GOT3 (cell line): ENCODE measurements around the gene GPR183.
"Not testable (repeated sequence)": the region's sequence is repeated elsewhere in the genome, so short reads cannot be mapped to it uniquely, and the experiment has no call there.

Experiments used
- DNase-seq: peaks from one replicate; lab custom pipeline; 2025; ENCODE audit warnings: mixed read lengths; lab: John Stamatoyannopoulos, UW

Gene GPR183

DNA sequence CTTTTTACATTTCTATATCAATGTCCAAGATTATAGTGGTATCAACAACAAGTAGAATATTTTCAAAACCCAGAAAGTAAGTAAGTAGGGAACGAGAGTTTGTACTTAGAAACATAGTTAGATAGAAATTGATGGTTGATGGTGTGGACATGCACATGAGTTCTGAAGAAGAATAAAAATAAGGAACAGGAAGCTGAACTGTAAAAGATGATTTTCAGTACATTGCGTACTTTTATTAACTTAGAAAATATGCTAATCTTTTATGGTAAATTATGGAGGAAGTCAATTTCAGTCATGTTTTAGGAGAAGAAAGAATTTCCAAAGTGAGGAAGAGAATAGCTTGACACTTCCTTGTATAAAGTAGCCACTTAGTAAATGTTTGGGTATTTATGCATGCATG is 36.7 kb downstream of the GPR183 start:
- no peak for DNase-seq

- DNase-seq, result no peak
Observed at GRCh38 chr13:99269627-99270241, 37.5 kb downstream of the GPR183 start.

DNA sequence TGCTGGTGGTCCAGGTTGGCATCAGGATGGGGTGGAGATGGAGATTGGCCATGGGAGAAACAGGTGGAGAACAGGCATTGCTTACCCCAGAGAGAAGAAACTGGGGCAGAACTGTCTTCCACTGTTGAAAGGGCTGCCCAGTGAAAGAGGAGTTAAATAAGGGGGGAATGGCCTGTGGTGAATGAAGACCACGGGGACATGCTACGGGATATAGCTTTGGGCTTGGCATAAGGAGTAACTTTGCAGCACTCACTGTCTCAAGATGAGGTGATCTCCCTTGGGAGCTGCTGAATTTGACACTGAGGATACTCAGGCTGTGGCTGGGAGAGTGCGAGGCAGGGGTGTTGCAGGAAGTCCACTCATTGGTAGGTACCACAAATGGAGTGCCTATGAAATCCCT is 38.4 kb downstream of the GPR183 start:
- DNase-seq, result no peak

- DNase-seq, result no peak
Observed at GRCh38 chr13:99267927-99268326, 39.3 kb downstream of the GPR183 start.

- DNase-seq, result no peak
Observed at GRCh38 chr13:99266827-99267226, 40.4 kb downstream of the GPR183 start.

DNA sequence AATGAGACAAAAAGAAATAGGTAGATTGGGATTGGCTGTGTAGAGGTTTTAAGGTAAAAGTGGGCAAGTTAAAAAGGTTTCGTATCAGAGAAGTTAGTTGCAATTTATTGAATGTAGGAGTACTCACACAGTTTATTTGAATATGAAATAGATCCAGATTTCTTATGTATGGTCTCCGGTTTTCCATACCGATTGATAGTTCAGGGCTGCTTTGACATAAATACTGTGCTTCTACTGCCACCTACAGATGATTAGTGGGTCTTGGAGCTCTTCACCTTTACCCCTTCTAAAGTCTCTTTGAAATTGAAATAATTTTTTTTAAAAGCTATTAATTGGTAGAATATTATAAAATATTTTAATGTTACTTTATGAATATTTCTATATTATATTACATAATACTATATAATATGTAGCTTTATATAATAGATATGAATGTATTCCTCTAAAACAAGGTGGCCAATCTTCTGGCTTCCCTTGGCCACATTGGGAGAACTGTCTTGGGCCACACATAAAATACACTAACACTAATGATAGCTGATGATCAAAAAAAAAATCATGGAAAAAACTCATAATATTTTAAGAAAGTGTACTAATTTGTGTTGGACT is 41.3 kb downstream of the GPR183 start:
- no peak for DNase-seq

DNA sequence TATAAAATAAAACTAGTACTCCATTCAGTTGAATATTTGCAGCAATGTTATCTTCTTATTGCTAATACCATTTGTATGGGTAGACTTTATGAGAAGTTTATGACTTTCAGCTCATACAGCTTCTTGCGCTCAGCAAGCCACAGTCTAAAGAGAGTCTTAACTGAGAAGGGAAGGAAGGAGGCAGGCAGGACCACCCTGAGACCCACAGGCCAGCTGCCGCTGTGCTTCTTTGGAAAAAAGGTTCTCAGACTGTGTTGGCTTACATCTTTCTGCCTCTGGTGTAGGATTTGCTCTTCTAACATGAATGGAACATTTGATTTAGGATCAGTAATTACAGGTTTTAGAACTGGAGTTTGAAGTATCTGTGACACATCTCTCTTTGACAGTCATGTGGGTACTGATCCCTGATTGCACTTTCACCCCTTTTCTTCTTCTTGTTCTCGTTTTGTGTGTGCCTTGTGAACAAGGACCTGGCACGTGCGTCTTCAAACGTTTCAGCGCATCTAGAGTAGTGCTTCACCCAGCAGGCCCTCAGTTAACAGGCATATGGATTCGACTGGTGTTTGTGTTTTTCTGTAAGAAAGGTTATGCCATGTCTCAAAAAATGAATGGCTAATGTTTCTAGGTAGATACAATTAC is 41.9 kb downstream of the GPR183 start:
- no peak for DNase-seq

DNA sequence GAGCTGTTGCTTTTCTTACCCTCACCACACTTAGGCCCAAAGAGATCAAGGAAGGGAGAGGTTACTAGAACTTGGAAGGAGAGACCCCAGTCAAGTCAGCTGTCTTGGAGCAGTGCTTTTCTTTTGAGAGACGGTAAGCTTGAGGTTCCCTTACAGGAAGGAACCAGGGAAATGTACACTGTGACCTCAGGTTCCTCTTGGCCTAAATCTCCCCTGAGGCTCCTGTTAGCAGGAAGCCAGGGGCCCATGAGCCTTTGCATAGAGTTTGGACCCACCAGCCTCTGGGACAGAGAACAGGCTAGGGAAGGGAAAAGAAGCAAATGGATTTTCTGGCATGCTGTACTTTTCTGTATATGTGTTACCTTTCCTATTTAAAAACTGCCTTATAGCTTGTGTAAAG is 43.1 kb downstream of the GPR183 start:
- DNase-seq, result no peak

- no peak for DNase-seq
Observed at GRCh38 chr13:99263126-99263785, 43.9 kb downstream of the GPR183 start.

DNA sequence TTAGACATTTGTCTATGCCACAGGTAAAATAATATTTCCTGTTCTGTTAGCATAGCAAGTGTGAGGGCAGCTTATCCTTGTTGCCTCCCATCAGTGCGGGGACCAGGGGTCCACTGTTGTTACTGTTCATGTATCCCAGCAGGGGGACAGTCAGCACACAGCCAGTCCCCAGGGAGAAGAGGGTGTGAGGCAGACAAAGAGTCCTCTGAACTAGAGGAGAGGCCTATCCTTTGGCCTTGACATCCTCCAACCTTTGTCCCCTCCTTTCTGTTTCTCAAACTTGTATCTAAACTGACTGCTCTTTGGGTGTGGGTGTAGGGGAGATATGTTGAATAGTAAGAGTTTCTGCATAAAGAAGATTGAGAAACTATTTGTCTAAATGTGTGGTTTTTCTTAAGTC is 46.1 kb downstream of the GPR183 start:
- DNase-seq, result no peak

DNA sequence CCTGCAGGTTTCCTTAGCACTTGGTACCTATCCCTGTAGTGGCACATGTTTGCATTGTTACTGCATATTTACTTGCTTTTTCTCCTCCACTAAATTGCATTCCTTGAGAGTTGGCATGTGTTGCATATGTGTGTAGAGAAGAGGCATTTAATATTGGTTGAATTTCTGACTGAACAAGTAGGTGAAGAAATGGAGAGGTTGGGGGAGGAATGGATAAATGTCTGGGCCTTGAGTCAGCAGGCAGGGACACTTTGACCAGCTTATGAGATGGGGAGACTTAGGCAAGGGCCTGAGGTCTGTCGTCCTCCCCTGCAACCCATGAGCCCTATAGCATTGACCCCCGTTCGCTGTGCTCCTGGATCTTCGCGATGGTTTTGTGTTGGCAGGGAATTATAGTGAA is 47.0 kb downstream of the GPR183 start:
- DNase-seq, result no peak

DNA sequence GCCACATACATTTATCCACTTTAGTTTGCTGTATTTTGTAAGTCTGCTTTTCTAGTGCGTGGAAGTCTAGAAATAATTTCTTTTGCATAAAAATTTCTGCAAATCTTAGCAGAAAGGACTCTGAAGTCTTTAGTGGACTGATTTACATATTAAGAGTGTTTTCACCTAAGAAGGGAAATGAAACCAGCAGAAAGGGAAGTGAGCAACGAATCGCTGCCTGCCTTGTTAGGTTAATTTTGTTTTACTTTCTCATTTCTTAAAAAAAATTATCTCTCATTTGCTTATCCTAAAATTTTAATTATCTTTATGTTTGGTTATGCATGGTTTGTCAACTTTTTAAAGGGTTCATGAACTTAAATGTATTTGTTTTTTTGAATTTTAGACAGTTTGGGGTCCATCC is 48.3 kb downstream of the GPR183 start:
- DNase-seq, result no peak

GRCh38 chr13:99258210-99258860 is 48.9 kb downstream of the GPR183 start, which contains the start of gene GPR18:
TSS of gene GPR18 (minus strand) at chr13:99258379. CDS start at chr13:99255872, 2,507 bp downstream.
- no peak for DNase-seq

DNA sequence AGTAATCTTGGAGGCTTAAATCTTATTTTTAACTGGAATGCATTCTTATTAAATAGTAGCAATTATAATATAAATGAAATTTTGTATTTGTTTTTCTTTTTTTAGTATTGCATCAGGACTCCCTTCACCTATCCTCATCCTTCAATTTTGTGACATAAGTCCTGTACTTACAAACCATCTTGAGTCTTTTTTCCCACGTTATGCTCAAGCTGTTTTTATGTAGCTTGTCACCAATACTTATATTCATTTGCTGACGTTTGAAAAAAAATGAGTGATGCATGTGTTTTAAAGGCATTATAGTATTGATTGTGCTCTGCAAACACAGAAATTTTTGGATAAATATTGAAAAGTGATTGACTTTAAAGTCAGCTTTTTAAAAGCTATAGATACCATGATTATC is 49.9 kb downstream of the GPR183 start:
- no peak for DNase-seq

GRCh38 chr13:99256709-99257108 is 50.5 kb downstream of the GPR183 start:
- no peak for DNase-seq

DNA sequence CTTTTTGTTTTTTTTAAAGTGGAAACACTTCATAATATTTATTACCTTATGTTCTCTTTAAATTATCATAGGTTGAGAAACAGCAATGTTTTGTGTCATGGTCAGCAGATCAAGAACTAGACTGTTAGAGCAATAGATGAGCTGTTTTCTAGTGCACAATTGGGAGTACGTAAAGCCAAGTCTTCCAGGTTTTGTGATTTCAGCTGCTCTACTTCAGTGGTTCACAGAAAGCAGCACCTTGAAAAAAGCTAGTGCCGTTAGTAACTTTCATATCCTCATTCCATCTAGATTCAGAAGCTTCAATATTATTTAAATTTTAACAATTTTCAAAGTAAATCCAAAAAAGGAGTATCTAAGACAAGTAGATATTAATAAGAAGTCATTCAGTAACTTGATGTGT is 50.9 kb downstream of the GPR183 start:
- DNase-seq, result no peak

GRCh38 chr13:99255271-99255670 is 51.9 kb downstream of the GPR183 start:
- no peak for DNase-seq

DNA sequence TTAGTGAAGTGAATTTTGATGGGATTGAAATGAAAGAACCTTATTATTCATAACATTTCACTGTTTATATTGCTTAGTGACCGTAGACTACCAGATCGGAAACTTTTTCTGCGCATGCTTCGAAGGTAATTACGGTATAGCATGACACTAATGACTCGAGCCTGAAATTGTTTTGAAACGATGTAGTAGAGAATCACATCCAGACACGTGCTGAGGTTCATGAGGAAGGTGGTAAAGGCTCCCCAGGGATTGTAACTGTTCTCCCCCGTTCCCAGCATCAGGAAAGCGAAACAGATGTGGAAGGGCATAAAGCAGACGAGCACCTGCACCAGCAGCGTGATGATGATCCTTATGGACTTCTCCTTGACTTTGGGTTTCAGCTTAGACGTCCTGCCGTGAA is 52.4 kb downstream of the GPR183 start:
- DNase-seq, result no peak

- DNase-seq, result no peak
Observed at GRCh38 chr13:99251921-99252320, 55.3 kb downstream of the GPR183 start.

GRCh38 chr13:99250982-99251825 is 56.0 kb downstream of the GPR183 start:
- no peak for DNase-seq

GRCh38 chr13:99249606-99250005 is 57.6 kb downstream of the GPR183 start:
- DNase-seq, result not testable (repeated sequence)

- DNase-seq, result not testable (repeated sequence)
Observed at GRCh38 chr13:99249178-99249577, 58.0 kb downstream of the GPR183 start.
